ENCODE measurements around the gene MARCHF4.

MARCHF4 gene

DNA sequence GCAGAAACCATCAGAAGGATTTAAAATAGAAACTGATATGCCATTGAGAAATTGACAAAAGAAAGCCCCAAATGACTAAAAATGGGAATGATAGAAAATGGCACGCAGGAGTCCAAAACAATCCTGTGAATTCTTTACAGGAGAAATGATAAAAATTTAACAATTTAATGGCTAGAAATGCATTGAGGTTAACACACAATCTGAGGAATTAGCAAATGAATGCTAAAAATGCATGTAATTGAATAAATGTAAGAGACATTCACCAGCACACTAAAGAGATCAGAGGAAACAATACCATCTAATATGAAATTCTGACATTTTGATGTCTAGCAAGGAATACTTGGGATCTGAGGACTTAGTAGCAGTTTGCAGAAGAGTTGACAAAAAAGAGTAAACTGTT lies 37.0 kb downstream of the MARCHF4 start:
- DNase-seq (ENCODE audit: low read depth in 2 of 2), result no peak
- no peak overlapping the region for H3K4me3 ChIP-seq (replicated peaks in 1 of 2; ENCODE audit: low read depth in 2 of 2, low read length in 2 of 2)
- TF ChIP-seq, protein P1, sequence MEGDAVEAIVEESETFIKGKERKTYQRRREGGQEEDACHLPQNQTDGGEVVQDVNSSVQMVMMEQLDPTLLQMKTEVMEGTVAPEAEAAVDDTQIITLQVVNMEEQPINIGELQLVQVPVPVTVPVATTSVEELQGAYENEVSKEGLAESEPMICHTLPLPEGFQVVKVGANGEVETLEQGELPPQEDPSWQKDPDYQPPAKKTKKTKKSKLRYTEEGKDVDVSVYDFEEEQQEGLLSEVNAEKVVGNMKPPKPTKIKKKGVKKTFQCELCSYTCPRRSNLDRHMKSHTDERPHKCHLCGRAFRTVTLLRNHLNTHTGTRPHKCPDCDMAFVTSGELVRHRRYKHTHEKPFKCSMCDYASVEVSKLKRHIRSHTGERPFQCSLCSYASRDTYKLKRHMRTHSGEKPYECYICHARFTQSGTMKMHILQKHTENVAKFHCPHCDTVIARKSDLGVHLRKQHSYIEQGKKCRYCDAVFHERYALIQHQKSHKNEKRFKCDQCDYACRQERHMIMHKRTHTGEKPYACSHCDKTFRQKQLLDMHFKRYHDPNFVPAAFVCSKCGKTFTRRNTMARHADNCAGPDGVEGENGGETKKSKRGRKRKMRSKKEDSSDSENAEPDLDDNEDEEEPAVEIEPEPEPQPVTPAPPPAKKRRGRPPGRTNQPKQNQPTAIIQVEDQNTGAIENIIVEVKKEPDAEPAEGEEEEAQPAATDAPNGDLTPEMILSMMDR (IDR thresholded peaks at IDR 0.05; ENCODE audit: low read depth, low read length), result no peak

DNA sequence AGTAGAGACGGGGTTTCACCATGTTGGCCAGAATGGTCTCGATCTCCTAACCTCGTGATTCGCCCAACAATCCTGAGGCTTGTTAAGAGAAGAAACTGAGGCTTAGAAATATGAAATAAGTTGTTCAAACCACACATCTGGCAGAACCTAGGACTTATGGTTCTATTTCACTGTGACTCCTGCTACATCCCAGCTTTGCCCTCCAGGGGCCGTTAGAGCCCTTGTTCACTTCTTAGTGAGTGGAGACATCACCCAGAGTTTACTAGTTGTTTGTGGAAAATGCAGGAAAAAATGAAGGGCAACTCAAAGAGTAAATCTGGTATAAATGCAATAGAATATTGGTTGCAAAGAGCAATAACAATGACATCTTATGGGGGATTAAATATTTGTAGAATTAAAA lies 43.9 kb downstream of the MARCHF4 start:
- H3K4me3 ChIP-seq (replicated peaks in 1 of 2; ENCODE audit: low read depth in 2 of 2, low read length in 2 of 2), result no peak overlapping the region
- TF ChIP-seq, protein P1 (IDR thresholded peaks at IDR 0.05; ENCODE audit: low read depth, low read length), result peak; percentile 44
- DNase-seq (ENCODE audit: low read depth in 2 of 2), result peak; percentile 51 to 61

DNA sequence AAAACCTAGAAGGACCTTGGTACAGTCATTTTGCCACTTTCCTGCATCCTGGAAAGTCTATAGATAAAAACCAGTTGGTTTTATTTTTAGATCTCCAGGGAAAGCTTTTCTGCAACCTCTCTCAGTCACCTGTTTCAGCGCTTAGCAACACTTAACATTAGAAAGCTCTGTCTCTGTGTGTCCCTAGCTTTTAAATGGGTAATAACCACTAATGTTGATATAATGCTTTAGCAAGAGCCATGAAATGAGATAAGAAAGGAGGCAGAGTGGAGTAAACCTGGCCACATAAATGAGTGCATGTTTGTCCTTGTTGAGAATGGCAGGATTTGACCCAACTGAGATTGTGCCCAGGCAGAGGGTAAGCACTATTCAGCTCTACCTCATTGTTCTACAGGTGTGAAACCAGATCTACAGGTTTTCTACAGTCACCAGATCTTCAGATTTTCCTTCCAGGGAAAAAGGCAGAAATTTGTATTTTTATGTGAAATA lies 44.8 kb downstream of the MARCHF4 start:
- TF ChIP-seq, protein P1 (IDR thresholded peaks at IDR 0.05; ENCODE audit: low read depth, low read length), result no peak
- no peak for DNase-seq (ENCODE audit: low read depth in 2 of 2)
- no peak overlapping the region for H3K4me3 ChIP-seq (replicated peaks in 1 of 2; ENCODE audit: low read depth in 2 of 2, low read length in 2 of 2)
